Hepatocyte (in vitro differentiated cells): ENCODE measurements around the gene NUDT13.

ENCODE experiments used
- CTCF ChIP-seq: fragments of 200-600 bp; sonication (generic); IDR thresholded peaks from 2 replicates; pipeline ENCODE4 v1.5.1; 2016; ENCODE audit warnings: antibody characterized with exemption, mild to moderate bottlenecking; ENCODE audit not compliant: poor library complexity
- EZH2 ChIP-seq: fragments of 200-600 bp; sonication (generic); IDR thresholded peaks from 2 replicates; pipeline ENCODE4 v1.6.1; 2016; ENCODE audit warnings: antibody characterized with exemption, mild to moderate bottlenecking, borderline replicate concordance

GRCh38 chr10:73141603-73142002, 31.3 kb downstream of the NUDT13 start:
- no peak for TF ChIP-seq CTCF
- no peak for TF ChIP-seq EZH2
